ENCODE measurements around the gene RNF13.
"Not testable (repeated sequence)": the region's sequence is repeated elsewhere in the genome, so short reads cannot be mapped to it uniquely, and the experiment has no call there.

Gene RNF13

DNA sequence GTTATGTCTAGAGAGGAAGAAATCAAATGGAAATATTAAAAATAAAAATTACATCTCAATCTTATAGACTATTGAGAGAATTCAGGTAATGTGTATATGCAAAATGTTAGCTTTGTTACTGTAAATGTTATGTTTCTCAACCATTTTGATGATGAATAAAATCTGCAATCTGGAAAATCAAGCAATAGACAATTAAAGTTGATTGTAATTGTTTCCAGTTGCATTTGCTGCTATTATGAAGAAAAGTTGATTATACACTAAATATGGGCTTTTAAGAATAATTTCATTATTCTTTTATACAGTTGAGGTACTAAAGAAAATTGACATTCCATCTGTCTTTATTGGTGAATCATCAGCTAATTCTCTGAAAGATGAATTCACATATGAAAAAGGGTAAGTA is 88.8 kb downstream of the RNF13 start:
- no peak for DNase-seq

DNA sequence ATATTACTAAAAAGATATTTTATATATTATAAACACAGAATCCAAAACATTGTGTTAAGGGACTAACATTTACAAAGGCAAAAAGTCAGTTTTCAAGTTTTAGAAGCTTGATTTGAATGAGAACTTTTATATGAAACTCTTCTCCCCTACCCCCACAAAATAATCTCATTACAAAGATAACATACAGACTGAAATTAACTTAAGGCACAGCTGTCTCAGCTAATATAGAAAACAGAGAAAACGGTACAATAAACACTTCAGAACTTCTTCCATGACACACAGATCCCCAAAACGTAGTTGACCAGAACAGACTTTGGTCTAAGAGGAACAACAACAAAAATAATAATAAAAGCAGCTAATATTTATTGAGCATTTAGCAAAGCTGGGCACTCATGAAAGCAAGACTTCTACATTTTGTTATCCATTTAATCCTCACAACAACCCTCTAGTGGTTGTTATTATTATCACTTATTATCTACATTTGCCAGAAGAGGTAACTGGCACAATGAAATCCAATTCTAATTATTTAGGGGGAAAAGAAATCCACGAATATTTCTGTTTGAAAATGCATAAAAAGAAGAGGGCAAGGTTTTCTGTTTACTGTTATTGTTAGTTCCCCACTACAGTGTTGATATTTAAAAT is 89.6 kb downstream of the RNF13 start:
- no peak for DNase-seq

GRCh38 chr3:149906036-149906435 is 93.0 kb downstream of the RNF13 start:
- no peak for DNase-seq

GRCh38 chr3:149908424-149908957 is 95.5 kb downstream of the RNF13 start:
- no peak for DNase-seq

- DNase-seq: no peak
Measured at GRCh38 chr3:149909923-149910322, 96.9 kb downstream of the RNF13 start.

GRCh38 chr3:149917124-149917667 is 104.2 kb downstream of the RNF13 start:
- no peak for DNase-seq

- DNase-seq: no peak
Measured at GRCh38 chr3:149919509-149919908, 106.5 kb downstream of the RNF13 start.

DNA sequence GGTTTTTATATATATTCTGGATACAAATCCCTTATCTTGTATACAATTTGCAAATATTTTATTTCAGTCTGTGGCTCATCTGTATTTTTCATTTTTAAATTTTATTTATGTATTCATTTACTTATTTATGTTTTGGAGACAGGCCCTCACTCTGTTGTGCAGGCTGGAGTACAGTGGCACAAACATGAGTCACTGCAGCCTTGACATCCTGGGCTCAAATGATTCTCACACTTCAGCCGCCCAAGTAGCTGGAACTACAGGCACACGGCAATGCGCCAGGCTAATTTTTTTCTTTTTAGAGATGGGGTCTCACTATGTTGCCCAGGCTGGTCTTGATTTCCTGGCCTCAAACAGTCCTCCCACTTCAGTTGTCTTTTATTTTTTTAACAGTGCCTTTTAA is 107.1 kb downstream of the RNF13 start:
- no peak for DNase-seq

- no peak for DNase-seq
Measured at GRCh38 chr3:149933008-149933407, 120.0 kb downstream of the RNF13 start.

- no peak for DNase-seq
Measured at GRCh38 chr3:149933858-149934257, 120.8 kb downstream of the RNF13 start.

DNA sequence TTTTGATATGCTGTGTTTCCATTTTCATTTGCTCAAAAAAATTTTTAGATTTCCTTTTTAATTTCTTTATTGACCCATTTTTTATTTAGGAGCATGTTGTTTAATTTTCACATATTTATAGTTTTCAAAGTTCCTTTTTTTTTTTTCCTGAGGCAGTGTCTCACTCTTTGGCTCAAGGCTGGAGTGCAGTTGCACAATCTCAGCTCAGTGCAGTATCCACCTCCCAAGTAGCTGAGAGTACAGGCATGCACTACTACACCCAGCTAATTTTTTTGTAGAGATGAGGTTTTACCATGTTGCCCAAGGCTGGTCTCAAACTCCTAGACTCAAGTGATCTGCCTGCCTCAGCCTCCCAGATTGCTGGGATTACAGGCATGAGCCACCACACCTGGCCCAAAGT is 121.5 kb downstream of the RNF13 start:
- no peak for DNase-seq

DNA sequence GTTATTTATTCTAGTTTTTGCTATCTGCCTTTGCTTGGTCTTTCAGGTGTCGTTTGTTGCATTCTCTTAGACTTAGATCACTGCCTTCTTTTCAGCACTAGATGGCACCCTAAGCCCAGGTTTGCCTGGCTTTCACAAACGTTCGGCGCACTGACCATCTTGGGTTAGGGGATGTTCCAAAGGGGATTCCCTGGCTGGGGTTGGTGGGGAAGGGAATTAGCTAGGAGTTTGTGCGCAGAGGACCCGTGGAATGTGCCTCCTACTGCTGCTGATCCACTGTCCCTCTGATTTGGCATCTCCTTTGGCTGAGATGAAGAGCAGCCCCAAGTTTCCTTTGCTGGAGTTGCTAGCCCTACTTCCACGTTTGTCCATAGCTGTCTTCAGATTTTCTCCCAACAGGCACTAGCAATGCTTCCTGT is 123.8 kb downstream of the RNF13 start:
- DNase-seq: peak; percentile 45

DNA sequence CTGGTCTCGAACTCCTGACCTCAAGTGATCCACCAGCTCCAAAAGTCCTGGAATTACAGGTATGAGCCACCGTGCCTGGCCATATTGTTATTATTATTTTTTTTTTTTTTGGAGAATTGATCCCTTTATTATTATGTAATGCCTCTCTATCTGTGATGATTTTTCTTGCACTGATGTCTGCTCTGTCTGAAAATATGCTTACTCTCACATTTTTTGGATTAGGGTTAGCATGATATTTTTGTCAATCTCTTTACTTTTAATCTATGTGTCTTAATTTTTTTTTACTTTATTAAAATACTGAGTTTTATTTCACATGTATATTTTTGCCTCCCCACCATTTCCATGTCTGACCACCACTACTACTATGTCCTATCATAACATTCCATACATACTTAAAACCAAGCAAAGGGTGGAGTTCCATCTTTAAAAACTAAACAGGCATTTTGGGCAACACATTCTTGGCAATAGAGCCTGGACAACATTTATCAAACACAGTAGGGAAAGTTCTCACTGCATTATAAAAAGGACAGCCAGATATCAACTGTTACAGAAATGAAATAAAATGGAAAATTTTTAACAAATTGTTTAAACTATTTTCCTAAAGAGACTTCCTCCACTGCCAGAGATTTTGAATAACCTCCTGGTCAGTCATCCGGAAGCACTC is 125.5 kb downstream of the RNF13 start:
- not testable (repeated sequence) for DNase-seq

- no peak for DNase-seq
Measured at GRCh38 chr3:149941186-149941585, 128.2 kb downstream of the RNF13 start.

DNA sequence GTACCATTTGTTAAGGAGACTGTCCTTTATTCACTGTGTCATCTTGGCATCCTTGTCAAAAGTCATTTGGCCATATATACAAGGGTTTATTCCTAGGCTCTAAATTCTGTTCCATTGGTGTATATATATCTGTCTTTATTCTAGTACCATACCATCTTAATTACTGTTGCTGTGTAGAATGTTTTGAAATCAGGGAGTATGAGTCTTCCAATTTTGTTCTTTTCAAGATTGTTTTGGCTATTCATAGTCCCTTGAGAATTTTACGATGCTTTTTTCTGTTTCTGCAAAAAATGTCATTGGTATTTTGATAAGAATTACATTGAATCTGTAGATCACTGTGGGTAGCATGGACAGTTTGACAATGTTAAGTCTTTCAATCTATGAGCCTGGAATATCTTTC is 128.9 kb downstream of the RNF13 start:
- DNase-seq: no peak

GRCh38 chr3:149942409-149942808 is 129.4 kb downstream of the RNF13 start:
- no peak for DNase-seq

GRCh38 chr3:149943966-149944365 is 131.0 kb downstream of the RNF13 start:
- DNase-seq: not testable (repeated sequence)

GRCh38 chr3:149947231-149947630 is 134.2 kb downstream of the RNF13 start:
- DNase-seq: no peak

- no peak for DNase-seq
Measured at GRCh38 chr3:149949181-149949580, 136.2 kb downstream of the RNF13 start.

- no peak for DNase-seq
Measured at GRCh38 chr3:149954812-149955211, 141.8 kb downstream of the RNF13 start.

DNA sequence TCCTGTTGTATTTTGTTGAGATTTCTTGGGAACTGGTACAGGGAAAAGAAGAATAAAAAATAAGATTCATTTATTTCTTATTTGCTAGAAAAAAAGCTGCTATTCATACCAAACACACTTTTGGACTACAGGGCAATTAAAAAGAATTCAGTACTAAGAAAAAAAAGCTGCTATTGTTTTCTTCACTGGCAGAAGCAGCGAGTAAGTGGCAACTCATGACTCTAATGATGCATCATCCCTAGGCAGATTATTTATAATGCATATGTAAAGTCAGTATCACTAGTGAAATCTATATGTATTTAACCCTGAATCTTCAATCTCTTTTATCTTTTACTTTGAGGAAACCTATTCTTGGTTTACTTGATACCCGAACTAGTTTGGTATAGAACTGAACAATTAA is 142.4 kb downstream of the RNF13 start:
- no peak for DNase-seq

DNA sequence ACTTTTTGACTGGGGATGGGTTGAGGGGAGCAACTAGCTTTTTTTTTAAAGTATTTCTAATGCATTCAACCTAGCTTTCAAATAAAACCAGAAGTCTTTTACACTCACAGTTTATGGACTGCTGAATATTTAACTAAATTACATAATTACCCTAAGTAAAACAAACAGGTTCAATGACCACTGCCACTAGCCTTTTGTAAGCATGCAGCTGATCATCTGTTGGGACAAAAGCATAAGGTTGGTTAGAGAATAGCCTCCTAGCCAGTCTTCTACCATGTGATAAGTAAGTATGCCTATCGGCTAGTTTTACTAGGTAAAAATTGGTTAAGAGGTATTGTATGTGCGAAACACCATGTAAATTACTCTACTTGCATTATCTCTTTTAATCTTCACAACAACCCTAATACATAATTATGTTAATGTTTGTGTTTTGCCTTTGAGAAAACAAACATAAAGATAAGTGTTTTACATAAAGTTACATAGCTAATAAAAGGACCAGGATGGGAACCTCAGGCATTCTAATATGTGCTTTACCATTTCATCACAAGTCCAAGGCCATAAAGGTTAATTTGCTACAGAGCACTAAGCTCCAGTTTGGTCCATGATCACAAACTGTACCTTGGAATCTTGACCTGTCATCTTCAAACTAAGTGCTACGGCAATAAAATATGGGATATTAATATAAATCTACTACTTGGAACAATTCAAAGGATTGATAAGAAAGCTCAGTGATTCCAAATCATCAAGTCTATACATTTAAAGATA is 144.5 kb downstream of the RNF13 start:
- no peak for DNase-seq

DNA sequence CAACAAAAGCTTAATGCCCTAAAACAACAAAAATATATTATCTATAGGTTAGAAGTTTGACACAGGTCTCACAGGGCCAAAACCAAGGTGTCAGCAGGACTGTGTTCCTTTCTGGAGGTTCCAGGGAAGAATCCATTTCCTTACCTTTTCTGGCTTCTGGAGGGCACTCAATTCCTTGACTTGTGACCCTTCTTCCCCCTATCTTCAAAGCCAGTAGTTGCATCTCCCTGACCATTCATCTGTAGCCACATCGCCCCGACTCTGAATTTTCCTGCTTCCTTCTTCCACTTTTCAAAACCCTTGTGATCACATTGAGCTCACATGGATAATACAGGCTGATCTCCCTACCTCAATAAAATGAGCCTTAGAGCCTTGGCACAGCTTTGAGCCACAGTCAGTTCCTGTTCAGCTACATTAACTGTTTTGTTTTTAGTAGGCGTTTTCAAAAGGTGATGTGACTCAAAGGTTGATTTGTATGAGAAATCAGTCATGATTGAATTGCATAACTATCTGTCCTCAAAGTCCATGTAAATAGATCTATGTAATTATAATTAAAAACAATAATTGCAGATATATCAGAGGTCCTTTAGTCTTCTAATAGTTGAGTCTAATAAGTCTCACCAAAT is 145.3 kb downstream of the RNF13 start:
- no peak for DNase-seq

Data from left hindlimb (tissue), 1 donor.